Ascending aorta (tissue), 2 donors: Measurements from ENCODE around the gene PLS3. TPM values are rescaled to one million over a fixed set of nuclear protein-coding genes. Genes with fewer than 3 reads are reported as not detected.

Experiments used
- DNase-seq, 2 donors: peaks; one replicate each; pipeline ENCODE4 v3.0.0-alpha.2; 2019; ENCODE audit warnings: low spot score in 2 of 2
- H3K27ac ChIP-seq, 2 donors: fragments of 200-600 bp; sonication (generic); one replicate each; pipeline ENCODE4 v1.5.1; 2016 to 2017; ENCODE audit warnings: mild to moderate bottlenecking in 1 of 2
- H3K27me3 ChIP-seq: fragments of 200-600 bp; sonication (generic); one replicate; pipeline ENCODE4 v1.5.1; 2017
- H3K36me3 ChIP-seq, 2 donors: fragments of 200-600 bp; sonication (generic); one replicate each; pipeline ENCODE4 v1.5.1; 2016
- H3K4me1 ChIP-seq, 2 donors: fragments of 200-600 bp; sonication (generic); one replicate each; pipeline ENCODE4 v1.5.1; 2016 to 2017; ENCODE audit warnings: mild to moderate bottlenecking in 1 of 2
- H3K4me3 ChIP-seq, 2 donors: fragments of 200-600 bp; sonication (generic); one replicate each; pipeline ENCODE4 v1.5.1; 2016 to 2017; ENCODE audit warnings: mild to moderate bottlenecking in 1 of 2
- H3K9me3 ChIP-seq, 2 donors: fragments of 200-600 bp; sonication (generic); one replicate each; pipeline ENCODE4 v1.5.1; 2016
- intact Hi-C: fragments of 100-400 bp; cut with DNase I; formaldehyde crosslinking; loops from one replicate; pipeline ENCODE4 v1.15.1; 2023
- total RNA-seq: library from RNA; depleted of rRNA; stranded (reverse); fragments of >200 nt; gene quantifications from one replicate; pipeline ENCODE4 v1.1.0, GENCODE V29; 2016
- TF ChIP-seq, protein P1 (sequence below), 3 experiments: fragments of 200-600 bp in 2 of 3; fragments of 450-650 bp in 1 of 3; sonication (generic) in 2 of 3; IDR thresholded peaks; one replicate each; pipeline ENCODE4 v1.5.1; 2016 to 2019; ENCODE audit warnings: antibody characterized with exemption in 3 of 3, mild to moderate bottlenecking in 1 of 3, moderate library complexity in 1 of 3

The PLS3 gene
- total RNA-seq, 1 donor from 2014 or later, result 155 TPM

- no peak for DNase-seq
- no peaks in the 10 kb centered on the region for H3K9me3 ChIP-seq
- no peak overlapping the region for H3K4me3 ChIP-seq
- intact Hi-C loops, result no loop called here
- H3K27ac ChIP-seq, result peak overlapping the region in 1 of 2 donors; percentile 36
- no peaks in the 10 kb centered on the region for H3K4me1 ChIP-seq
- TF ChIP-seq, protein P1, sequence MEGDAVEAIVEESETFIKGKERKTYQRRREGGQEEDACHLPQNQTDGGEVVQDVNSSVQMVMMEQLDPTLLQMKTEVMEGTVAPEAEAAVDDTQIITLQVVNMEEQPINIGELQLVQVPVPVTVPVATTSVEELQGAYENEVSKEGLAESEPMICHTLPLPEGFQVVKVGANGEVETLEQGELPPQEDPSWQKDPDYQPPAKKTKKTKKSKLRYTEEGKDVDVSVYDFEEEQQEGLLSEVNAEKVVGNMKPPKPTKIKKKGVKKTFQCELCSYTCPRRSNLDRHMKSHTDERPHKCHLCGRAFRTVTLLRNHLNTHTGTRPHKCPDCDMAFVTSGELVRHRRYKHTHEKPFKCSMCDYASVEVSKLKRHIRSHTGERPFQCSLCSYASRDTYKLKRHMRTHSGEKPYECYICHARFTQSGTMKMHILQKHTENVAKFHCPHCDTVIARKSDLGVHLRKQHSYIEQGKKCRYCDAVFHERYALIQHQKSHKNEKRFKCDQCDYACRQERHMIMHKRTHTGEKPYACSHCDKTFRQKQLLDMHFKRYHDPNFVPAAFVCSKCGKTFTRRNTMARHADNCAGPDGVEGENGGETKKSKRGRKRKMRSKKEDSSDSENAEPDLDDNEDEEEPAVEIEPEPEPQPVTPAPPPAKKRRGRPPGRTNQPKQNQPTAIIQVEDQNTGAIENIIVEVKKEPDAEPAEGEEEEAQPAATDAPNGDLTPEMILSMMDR (IDR thresholded peaks at IDR 0.05), result no peak
- peaks cover 6 to 15% of the 10 kb centered on the region in 2 donors for H3K36me3 ChIP-seq
- H3K27me3 ChIP-seq, result no peaks in the 10 kb centered on the region
Measured at GRCh38 chrX:115649461-115650063, 88.6 kb downstream of the PLS3 start.

DNA sequence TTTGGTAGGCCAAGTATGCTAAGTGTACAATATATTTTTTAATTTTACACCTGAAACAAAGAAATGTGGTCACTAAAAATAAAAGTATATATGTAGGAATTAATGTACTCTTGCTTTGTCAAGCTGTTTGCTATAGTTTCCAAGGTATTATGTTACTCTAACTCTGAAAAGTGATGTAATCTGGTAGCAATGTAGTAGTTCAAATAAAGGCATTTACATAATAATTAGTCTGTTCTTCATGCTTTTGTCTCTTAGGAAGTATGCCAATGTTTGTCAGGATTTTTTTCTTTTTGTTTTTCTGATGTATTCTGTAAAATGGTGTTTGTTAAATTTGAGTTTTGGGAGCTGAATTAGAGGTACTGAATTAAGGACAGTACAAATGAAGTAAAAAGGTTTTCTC is 89.5 kb downstream of the PLS3 start:
- Histone ChIP-seq H3K9me3 (no peaks in the 10 kb centered on the region), H3K27ac (peak overlapping the region in 1 of 2 donors; percentile 36), H3K4me1 (no peaks in the 10 kb centered on the region), H3K27me3 (no peaks in the 10 kb centered on the region), H3K36me3 (peaks cover 6 to 11% of the 10 kb centered on the region in 2 donors), H3K4me3 (no peak overlapping the region)
- DNase-seq, result no peak
- TF ChIP-seq, protein P1 (IDR thresholded peaks at IDR 0.05), result no peak
- intact Hi-C loops, result no loop called here

GRCh38 chrX:115650916-115651315 is 89.9 kb downstream of the PLS3 start:
- Histone ChIP-seq H3K4me1 (no peaks in the 10 kb centered on the region), H3K9me3 (no peaks in the 10 kb centered on the region), H3K4me3 (no peak overlapping the region), H3K27ac (peak overlapping the region in 1 of 2 donors; percentile 1), H3K27me3 (no peaks in the 10 kb centered on the region), H3K36me3 (peaks cover 6 to 11% of the 10 kb centered on the region in 2 donors)
- DNase-seq, result no peak
- intact Hi-C loops, result no loop called here
- TF ChIP-seq, protein P1 (IDR thresholded peaks at IDR 0.05), result peak in 2 of 3 experiments; percentile 28 to 50

GRCh38 chrX:115652221-115652620 is 91.2 kb downstream of the PLS3 start:
- peaks cover 0 to 11% of the 10 kb centered on the region in 2 donors for H3K36me3 ChIP-seq
- no peaks in the 10 kb centered on the region for H3K4me1 ChIP-seq
- H3K9me3 ChIP-seq, result no peaks in the 10 kb centered on the region
- no peak for DNase-seq
- no peaks in the 10 kb centered on the region for H3K27me3 ChIP-seq
- no peak overlapping the region for H3K4me3 ChIP-seq
- TF ChIP-seq, protein P1 (IDR thresholded peaks at IDR 0.05), result no peak
- intact Hi-C loops, result no loop called here
- H3K27ac ChIP-seq, result no peak overlapping the region

GRCh38 chrX:115665122-115665521 is 104.1 kb downstream of the PLS3 start:
- no peaks in the 10 kb centered on the region for H3K36me3 ChIP-seq
- intact Hi-C loops, result no loop called here
- TF ChIP-seq, protein P1 (IDR thresholded peaks at IDR 0.05), result no peak
- no peak for DNase-seq
- H3K27ac ChIP-seq, result no peak overlapping the region
- no peaks in the 10 kb centered on the region for H3K27me3 ChIP-seq
- H3K9me3 ChIP-seq, result no peaks in the 10 kb centered on the region
- H3K4me3 ChIP-seq, result no peak overlapping the region
- H3K4me1 ChIP-seq, result no peaks in the 10 kb centered on the region
